Lower leg skin (tissue), 4 donors: Measurements from ENCODE around the gene ST14. TPM values are rescaled to one million over a fixed set of nuclear protein-coding genes. Genes with fewer than 3 reads are reported as not detected.

Experiments
- DNase-seq, 2 donors: peaks; one replicate each; pipeline ENCODE4 v3.0.0-alpha.2; 2019; ENCODE audit warnings: low spot score in 2 of 2
- H3K4me3 ChIP-seq: fragments of 200-600 bp; sonication (generic); 2 replicates; pipeline ENCODE4 v1.5.1; 2017; ENCODE audit warnings: mild to moderate bottlenecking, low read depth; ENCODE audit not compliant: poor library complexity, severe bottlenecking
- POLR2A ChIP-seq, 2 donors: fragments of 450-650 bp; IDR thresholded peaks; one replicate each; pipeline ENCODE4 v1.6.1; 2016 to 2017; ENCODE audit warnings: antibody characterized with exemption in 2 of 2, mild to moderate bottlenecking in 1 of 2, moderate library complexity in 1 of 2
- WGBS, 2 donors: methylation state at CpG; one replicate each; pipeline ENCODE4 v1.1.5; 2018; 5-methylcytosine and 5-hydroxymethylcytosine counted together
- intact Hi-C: fragments of 100-400 bp; cut with DNase I; formaldehyde crosslinking; loops from one replicate; pipeline ENCODE4 v1.15.0; 2023; ENCODE audit warnings: low total_unique reads
- total RNA-seq, 4 donors: library from RNA; depleted of rRNA; stranded (reverse); fragments of >200 nt; gene quantifications; one replicate each; pipeline ENCODE4 v1.1.0, GENCODE V29; 2016
- TF ChIP-seq, protein P1 (sequence below), 3 donors: fragments of 450-650 bp; IDR thresholded peaks; one replicate each; pipeline ENCODE4 v1.5.1; 2016; ENCODE audit warnings: antibody characterized with exemption in 3 of 3, mild to moderate bottlenecking in 3 of 3, moderate library complexity in 2 of 3

The ST14 gene
- total RNA-seq, 4 donors from 2014 or later = 75.4 to 107 (median 87.1) TPM

DNA sequence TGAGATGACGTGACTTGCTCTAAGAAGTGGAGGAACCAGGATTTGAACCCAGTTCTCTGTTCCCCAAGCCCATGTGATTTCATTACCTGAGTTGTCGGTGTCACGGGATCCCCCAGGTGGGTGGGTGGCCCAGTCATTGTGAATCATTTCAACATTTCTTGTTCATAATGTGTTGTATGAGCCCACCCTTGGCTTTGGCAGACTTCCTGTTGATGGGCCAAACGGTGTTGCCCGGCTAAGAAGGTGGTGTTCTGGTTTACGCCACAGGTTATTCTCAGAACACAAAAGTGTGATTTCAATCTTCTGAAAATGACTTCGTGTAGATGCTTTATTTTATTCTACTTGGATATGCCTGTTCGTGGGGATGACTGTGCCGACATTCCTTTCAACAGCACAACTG lies 21.6 kb upstream of the ST14 start:
- intact Hi-C loops = no loop called here
- no peak overlapping the region for H3K4me3 ChIP-seq
- DNase-seq = no peak
- TF ChIP-seq, protein P1, sequence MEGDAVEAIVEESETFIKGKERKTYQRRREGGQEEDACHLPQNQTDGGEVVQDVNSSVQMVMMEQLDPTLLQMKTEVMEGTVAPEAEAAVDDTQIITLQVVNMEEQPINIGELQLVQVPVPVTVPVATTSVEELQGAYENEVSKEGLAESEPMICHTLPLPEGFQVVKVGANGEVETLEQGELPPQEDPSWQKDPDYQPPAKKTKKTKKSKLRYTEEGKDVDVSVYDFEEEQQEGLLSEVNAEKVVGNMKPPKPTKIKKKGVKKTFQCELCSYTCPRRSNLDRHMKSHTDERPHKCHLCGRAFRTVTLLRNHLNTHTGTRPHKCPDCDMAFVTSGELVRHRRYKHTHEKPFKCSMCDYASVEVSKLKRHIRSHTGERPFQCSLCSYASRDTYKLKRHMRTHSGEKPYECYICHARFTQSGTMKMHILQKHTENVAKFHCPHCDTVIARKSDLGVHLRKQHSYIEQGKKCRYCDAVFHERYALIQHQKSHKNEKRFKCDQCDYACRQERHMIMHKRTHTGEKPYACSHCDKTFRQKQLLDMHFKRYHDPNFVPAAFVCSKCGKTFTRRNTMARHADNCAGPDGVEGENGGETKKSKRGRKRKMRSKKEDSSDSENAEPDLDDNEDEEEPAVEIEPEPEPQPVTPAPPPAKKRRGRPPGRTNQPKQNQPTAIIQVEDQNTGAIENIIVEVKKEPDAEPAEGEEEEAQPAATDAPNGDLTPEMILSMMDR (IDR thresholded peaks at IDR 0.05) = no peak
- TF ChIP-seq POLR2A (IDR thresholded peaks at IDR 0.05) = no peak
- 93 to 94% methylated on average over 9 of the region's 9 CpGs for WGBS, 2 donors

DNA sequence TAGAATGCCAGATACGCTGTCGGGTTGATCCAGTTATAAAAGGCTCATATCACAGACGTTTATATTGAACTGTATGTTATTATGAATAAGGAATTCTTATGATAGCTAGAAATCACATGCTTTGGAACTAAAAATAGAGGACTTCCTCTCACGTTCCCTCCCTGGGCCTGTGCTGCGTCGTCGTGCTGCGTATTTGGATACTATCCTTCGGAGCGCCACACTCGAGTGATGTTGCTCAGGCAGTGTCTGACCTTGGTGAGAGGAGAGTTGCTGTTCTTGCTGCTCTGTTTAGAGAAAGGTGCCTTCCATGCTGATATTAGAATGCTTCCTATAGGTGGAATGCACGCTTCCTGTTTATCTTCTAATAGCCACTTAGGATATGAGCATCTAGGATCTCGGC lies 20.2 kb upstream of the ST14 start:
- intact Hi-C loops = no loop called here
- WGBS, 2 donors = 88 to 93% methylated on average over 13 of the region's 13 CpGs
- no peak for DNase-seq
- no peak for TF ChIP-seq POLR2A (IDR thresholded peaks at IDR 0.05)
- TF ChIP-seq, protein P1 (IDR thresholded peaks at IDR 0.05) = no peak
- H3K4me3 ChIP-seq = no peak overlapping the region

DNA sequence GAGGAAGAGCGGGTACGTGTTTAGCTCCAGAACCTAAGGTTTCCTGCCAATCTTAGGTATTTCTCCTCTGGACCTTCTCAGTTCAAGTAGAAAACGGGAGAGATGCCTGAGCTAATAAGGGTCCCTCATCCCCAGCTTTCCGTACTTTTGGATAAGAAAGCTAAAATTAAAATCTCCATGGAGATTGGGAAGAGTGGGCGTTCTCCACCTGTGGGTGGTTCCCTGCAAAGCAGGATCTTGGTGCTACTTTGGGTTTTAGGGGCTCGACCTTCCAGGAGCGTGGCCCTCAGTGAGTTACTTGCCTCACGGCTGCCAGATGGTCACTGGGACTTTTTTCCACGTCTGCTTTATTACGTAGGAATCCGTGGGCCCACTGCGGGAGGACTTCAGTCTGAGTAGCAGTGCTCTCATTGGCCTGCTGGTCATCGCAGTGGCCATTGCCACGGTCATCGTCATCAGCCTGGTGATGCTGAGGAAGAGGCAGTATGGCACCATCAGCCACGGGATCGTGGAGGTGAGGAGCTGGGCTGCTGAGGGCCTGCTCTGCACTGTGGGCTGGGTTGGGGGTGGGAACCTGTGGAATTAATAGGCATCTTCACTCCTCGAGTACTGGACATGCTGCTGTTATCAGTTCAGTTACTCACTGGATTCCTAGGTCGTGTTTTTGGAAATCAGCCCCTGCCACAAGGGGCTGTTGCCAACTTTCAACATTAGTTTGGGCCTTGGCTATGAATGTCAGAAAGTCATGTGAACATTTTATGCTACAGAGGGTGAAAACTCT lies 17.8 kb upstream of the ST14 start:
- no peak for DNase-seq
- TF ChIP-seq, protein P1 (IDR thresholded peaks at IDR 0.05) = no peak
- no peak for TF ChIP-seq POLR2A (IDR thresholded peaks at IDR 0.05)

DNA sequence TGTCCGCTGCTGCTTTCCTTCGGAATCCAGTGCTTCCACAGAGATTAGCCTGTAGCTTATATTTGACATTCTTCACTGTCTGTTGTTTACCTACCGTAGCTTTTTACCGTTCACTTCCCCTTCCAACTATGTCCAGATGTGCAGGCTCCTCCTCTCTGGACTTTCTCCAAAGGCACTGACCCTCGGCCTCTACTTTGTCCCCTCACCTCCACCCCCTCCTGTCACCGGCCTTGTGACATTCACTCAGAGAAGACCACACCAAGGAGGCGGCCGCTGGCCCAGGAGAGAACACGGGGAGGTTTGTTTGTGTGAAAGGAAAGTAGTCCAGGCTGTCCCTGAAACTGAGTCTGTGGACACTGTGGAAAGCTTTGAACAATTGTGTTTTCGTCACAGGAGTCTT lies 15.4 kb upstream of the ST14 start:
- WGBS, 2 donors = 77 to 82% methylated on average over 10 of the region's 10 CpGs
- intact Hi-C loops = no loop called here
- TF ChIP-seq, protein P1 (IDR thresholded peaks at IDR 0.05) = no peak
- TF ChIP-seq POLR2A (IDR thresholded peaks at IDR 0.05) = no peak
- H3K4me3 ChIP-seq = no peak overlapping the region
- no peak for DNase-seq

More for the DNA sequence above, 17.8 kb upstream of the ST14 start:
- intact Hi-C loops = no loop called here
- no peak overlapping the region for H3K4me3 ChIP-seq
- WGBS, 2 donors = 87% methylated on average over 19 of the region's 19 CpGs

DNA sequence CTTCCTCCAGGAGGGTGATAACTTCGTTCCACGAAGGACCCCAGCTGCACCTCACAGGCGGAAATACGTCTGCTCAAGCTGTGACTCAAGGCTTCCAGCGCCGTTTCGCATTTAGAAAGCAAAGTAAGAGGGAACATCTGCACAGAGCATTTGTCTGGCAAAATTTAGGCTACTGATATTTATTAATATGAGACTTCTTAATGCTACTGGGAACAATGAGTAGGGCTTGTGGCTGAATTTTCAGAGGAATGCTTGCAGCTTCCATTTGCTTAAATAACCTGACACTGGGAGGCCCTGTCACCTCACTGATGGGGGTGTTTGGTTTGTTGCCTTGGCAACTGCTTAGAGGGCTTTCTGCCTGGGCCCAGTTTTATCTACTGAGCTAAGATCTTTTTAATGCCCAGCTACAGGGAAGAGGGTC lies 14.7 kb upstream of the ST14 start:
- 89 to 90% methylated on average over 7 of the region's 7 CpGs for WGBS, 2 donors
- intact Hi-C loops = no loop called here
- TF ChIP-seq, protein P1 (IDR thresholded peaks at IDR 0.05) = no peak
- no peak for TF ChIP-seq POLR2A (IDR thresholded peaks at IDR 0.05)
- DNase-seq = no peak
- no peak overlapping the region for H3K4me3 ChIP-seq
